ENCODE results near the gene MACROH2A1.
"Not testable (repeated sequence)": the region's sequence is repeated elsewhere in the genome, so short reads cannot be mapped to it uniquely, and the experiment has no call there.

GRCh38 chr5:135363342-135363741 is 35.7 kb downstream of the MACROH2A1 start:
- TF ChIP-seq ARNTL (CRISPR knock-in tag; IDR thresholded peaks at IDR 0.05; ENCODE audit: borderline replicate concordance, low read depth); GLIS3 (CRISPR knock-in tag; IDR thresholded peaks at IDR 0.05); ESRRG (CRISPR knock-in tag; IDR thresholded peaks at IDR 0.05); TOX (CRISPR knock-in tag; IDR thresholded peaks at IDR 0.05; ENCODE audit: borderline replicate concordance); TSHZ2 (CRISPR knock-in tag; IDR thresholded peaks at IDR 0.05); OSR1 (CRISPR knock-in tag; IDR thresholded peaks at IDR 0.05); POU6F1 (CRISPR knock-in tag; IDR thresholded peaks at IDR 0.05; ENCODE audit: borderline replicate concordance, low read depth); RARB (CRISPR knock-in tag; IDR thresholded peaks at IDR 0.05); BACH2 (CRISPR knock-in tag; IDR thresholded peaks at IDR 0.05; ENCODE audit: borderline replicate concordance); ZFP30 (CRISPR knock-in tag; IDR thresholded peaks at IDR 0.05); PATZ1 (CRISPR knock-in tag; IDR thresholded peaks at IDR 0.05; ENCODE audit: borderline replicate concordance); CSRNP3 (CRISPR knock-in tag; IDR thresholded peaks at IDR 0.05): not testable (repeated sequence)

Measured in SK-N-SH treated with all-trans-retinoic acid at 6 μM for 48 hours (cell line).